Peyer's patch (tissue), 4 donors: ENCODE results near the gene WDHD1. TPM values are rescaled to one million over a fixed set of nuclear protein-coding genes. Genes with fewer than 3 reads are reported as not detected.
A peak's percentile ranks its signal among the peaks of the same experiment; 100 is the strongest.
"Not testable (repeated sequence)": the region's sequence is repeated elsewhere in the genome, so short reads cannot be mapped to it uniquely, and the experiment has no call there.

ENCODE experiments used
- DNase-seq, 3 donors: peaks; one replicate each; pipeline ENCODE4 v3.0.0-alpha.2; 2017 to 2019
- H3K27ac ChIP-seq, 4 donors: fragments of 200-600 bp; sonication (generic); one replicate each; pipeline ENCODE4 v1.5.1; 2016 to 2019
- H3K27me3 ChIP-seq, 2 donors: fragments of 200-600 bp; sonication (generic); one replicate each; pipeline ENCODE4 v1.5.1; 2019
- H3K36me3 ChIP-seq, 3 donors: fragments of 200-600 bp; sonication (generic); one replicate each; pipeline ENCODE4 v1.5.1; 2016 to 2019
- H3K4me1 ChIP-seq, 4 donors: fragments of 200-600 bp; sonication (generic); one replicate each; pipeline ENCODE4 v1.5.1; 2016 to 2019
- H3K4me3 ChIP-seq, 4 donors: fragments of 200-600 bp; sonication (generic); 1 replicate in 3 of 4; 2 replicates in 1 of 4; pipeline ENCODE4 v1.5.1; 2016 to 2019; ENCODE audit warnings: mild to moderate bottlenecking in 1 of 4
- H3K9me3 ChIP-seq, 4 donors: fragments of 200-600 bp; sonication (generic); one replicate each; pipeline ENCODE4 v1.5.1; 2016 to 2019; ENCODE audit warnings: mild to moderate bottlenecking in 1 of 4
- POLR2A ChIP-seq, 2 donors: fragments of 450-650 bp; IDR thresholded peaks; one replicate each; pipeline ENCODE4 v1.5.1; 2017; ENCODE audit warnings: antibody characterized with exemption in 2 of 2, mild to moderate bottlenecking in 2 of 2, moderate library complexity in 2 of 2
- total RNA-seq, 4 donors: library from RNA; depleted of rRNA; stranded (reverse); fragments of >200 nt; gene quantifications; one replicate each; pipeline ENCODE4 v1.1.0, GENCODE V29; 2016
- TF ChIP-seq, protein P1 (sequence below), 6 experiments: fragments of 450-650 bp in 4 of 6; fragments of 200-600 bp in 2 of 6; sonication (generic) in 1 of 6; IDR thresholded peaks; one replicate each; pipeline ENCODE4 v1.5.1; 2017 to 2019; ENCODE audit warnings: antibody characterized with exemption in 6 of 6, mild to moderate bottlenecking in 3 of 6, moderate library complexity in 1 of 6

Gene WDHD1
- total RNA-seq, 4 donors from 2014 or later = 0.70 to 2.5 (median 1.0) TPM

DNA sequence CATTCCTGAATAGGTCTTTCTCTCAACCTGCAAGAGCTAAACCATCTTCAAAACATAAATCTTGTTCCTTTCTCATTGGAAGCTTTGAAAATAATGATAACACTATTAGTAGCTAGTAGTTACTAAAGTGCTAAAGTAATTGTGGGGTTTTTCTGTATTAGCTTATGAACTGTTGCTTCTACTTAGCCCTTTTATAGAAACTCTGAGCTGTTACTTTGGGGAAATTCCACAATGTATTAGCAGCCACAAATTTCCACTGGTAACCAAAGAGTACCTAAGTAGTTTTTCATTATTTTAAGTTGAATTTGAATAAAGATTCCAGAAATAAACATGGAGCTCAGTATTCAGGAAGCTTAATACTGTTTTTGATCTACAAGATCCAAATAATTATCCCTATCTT is 18.2 kb upstream of the WDHD1 start:
- H3K27ac ChIP-seq = no peak overlapping the region
- TF ChIP-seq POLR2A (IDR thresholded peaks at IDR 0.05) = no peak
- TF ChIP-seq, protein P1, sequence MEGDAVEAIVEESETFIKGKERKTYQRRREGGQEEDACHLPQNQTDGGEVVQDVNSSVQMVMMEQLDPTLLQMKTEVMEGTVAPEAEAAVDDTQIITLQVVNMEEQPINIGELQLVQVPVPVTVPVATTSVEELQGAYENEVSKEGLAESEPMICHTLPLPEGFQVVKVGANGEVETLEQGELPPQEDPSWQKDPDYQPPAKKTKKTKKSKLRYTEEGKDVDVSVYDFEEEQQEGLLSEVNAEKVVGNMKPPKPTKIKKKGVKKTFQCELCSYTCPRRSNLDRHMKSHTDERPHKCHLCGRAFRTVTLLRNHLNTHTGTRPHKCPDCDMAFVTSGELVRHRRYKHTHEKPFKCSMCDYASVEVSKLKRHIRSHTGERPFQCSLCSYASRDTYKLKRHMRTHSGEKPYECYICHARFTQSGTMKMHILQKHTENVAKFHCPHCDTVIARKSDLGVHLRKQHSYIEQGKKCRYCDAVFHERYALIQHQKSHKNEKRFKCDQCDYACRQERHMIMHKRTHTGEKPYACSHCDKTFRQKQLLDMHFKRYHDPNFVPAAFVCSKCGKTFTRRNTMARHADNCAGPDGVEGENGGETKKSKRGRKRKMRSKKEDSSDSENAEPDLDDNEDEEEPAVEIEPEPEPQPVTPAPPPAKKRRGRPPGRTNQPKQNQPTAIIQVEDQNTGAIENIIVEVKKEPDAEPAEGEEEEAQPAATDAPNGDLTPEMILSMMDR (IDR thresholded peaks at IDR 0.05) = no peak
- no peaks in the 10 kb centered on the region for H3K27me3 ChIP-seq
- H3K36me3 ChIP-seq = peaks cover 0 to 20% (median 0%) of the 10 kb centered on the region in 3 donors
- no peak for DNase-seq
- H3K4me3 ChIP-seq = no peak overlapping the region
- no peaks in the 10 kb centered on the region for H3K4me1 ChIP-seq
- no peaks in the 10 kb centered on the region for H3K9me3 ChIP-seq

DNA sequence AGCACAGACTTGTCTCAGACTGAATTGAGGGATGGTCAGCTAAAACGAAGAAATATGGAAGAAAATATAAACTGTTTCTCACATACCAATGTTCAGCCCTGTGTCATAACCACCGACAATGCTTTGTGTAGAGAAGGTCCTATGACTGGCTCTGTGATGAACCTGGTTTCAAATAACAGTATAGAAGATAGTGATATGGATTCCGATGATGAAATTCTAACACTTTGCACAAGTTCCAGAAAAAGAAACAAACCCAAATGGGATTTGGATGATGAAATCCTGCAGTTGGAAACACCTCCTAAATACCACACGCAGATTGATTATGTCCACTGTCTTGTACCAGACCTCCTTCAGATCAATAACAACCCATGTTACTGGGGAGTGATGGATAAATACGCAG is 16.6 kb upstream of the WDHD1 start:
- no peak for DNase-seq

DNA sequence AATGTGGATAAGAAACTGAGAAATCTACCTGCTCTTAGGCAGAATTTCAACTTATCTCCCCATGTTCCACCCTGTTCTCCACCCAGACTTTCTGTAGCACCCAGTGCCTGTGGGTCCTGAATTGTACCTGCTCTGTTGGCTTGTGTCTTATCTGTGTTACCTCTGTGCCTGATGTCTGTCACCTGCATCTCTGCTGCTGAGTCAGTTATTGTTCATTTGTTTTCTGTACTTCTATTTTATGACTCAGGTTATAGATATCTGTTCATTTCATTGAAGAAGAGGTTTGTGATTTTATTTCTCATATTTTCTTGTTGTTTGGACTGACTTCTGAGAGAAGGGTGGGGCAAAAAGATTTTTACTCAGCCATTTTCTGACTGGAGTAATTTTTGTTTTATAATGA is 11.8 kb upstream of the WDHD1 start:
- no peak overlapping the region for H3K27ac ChIP-seq

More for the DNA sequence above, 16.6 kb upstream of the WDHD1 start:
- Histone ChIP-seq H3K9me3 (no peaks in the 10 kb centered on the region), H3K4me3 (no peak overlapping the region), H3K27me3 (no peaks in the 10 kb centered on the region), H3K27ac (no peak overlapping the region), H3K4me1 (no peaks in the 10 kb centered on the region), H3K36me3 (peaks cover 0 to 20% (median 0%) of the 10 kb centered on the region in 3 donors)
- TF ChIP-seq, protein P1 (IDR thresholded peaks at IDR 0.05) = no peak
- no peak for TF ChIP-seq POLR2A (IDR thresholded peaks at IDR 0.05)

DNA sequence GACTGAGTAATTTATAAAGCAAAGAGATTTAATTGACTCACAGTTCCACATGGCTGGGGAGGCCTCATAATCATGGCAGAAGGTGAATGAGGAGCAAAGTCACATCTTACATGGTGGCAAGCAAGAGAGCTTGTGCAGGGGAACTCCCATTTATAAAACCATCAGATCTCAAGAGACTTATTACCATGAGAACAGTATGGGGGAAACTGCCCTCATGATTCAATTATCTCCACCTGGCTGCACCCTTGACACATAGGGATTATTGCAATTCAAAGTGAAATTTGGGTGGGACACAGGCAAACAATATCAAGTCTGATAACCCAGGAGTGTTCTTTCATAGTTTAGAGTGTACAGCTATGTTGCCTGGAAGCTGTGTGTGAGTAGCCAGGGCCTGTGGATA is 11.1 kb upstream of the WDHD1 start:
- H3K27ac ChIP-seq, H3K4me3 ChIP-seq, H3K27me3 ChIP-seq, DNase-seq, H3K9me3 ChIP-seq, H3K4me1 ChIP-seq: not testable (repeated sequence)
- peaks cover 0 to 40% (median 0%) of the 10 kb centered on the region in 3 donors for H3K36me3 ChIP-seq

More for the DNA sequence above, 11.8 kb upstream of the WDHD1 start:
- Histone ChIP-seq H3K36me3 (peaks cover 0 to 47% (median 0%) of the 10 kb centered on the region in 3 donors), H3K9me3 (no peaks in the 10 kb centered on the region), H3K27me3 (no peaks in the 10 kb centered on the region), H3K4me1 (no peaks in the 10 kb centered on the region), H3K4me3 (no peak overlapping the region)
- no peak for DNase-seq
- no peak for TF ChIP-seq POLR2A (IDR thresholded peaks at IDR 0.05)
- TF ChIP-seq, protein P1 (IDR thresholded peaks at IDR 0.05) = no peak

DNA sequence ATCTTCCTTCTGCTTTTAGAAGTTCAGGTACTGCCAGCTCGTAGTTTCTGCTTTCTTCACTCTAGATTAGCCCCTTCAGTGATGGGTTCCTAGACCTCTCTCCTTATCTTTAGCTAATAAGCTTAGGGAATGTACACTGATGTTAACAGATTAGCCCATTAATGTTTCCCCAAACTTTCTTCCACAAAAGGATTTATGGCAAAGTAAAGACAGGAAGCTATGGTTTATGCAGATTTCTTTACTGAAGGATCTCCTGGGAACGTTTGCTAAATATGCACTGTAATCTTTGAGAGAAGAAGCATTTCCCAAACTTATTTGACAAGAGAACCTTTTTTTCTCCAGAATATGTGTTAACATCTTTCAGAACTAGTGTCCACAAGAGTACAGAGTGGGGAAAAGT is 4.3 kb upstream of the WDHD1 start:
- H3K9me3 ChIP-seq = no peaks in the 10 kb centered on the region
- no peak overlapping the region for H3K4me3 ChIP-seq
- no peak for DNase-seq
- peaks cover 0 to 17% (median 0%) of the 10 kb centered on the region in 3 donors for H3K36me3 ChIP-seq
- H3K27ac ChIP-seq = no peak overlapping the region
- peaks cover 0 to 25% (median 5%) of the 10 kb centered on the region in 4 donors for H3K4me1 ChIP-seq
- TF ChIP-seq POLR2A (IDR thresholded peaks at IDR 0.05) = no peak
- TF ChIP-seq, protein P1 (IDR thresholded peaks at IDR 0.05) = no peak
- no peaks in the 10 kb centered on the region for H3K27me3 ChIP-seq

DNA sequence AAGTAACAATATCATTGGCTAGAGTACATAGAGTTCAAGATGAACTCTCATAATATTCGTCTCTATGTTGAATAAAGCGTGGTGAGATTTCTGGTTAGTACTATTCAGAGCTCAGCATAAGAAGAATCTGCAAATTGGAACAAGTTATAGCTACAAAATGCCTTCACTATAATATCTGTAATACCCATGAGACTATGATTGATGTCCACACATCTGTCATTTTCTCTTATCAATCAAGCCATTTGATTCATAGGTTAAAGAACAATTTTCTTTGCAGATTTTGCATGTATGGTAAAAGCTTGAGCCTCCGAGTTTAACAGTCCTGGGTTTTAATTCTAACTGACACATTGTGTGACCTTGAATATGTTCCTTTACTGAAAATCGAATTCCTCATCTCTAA is 1.6 kb upstream of the WDHD1 start:
- Histone ChIP-seq H3K27ac (no peak overlapping the region), H3K27me3 (no peaks in the 10 kb centered on the region), H3K9me3 (no peaks in the 10 kb centered on the region), H3K4me1 (peaks cover 0 to 32% (median 7%) of the 10 kb centered on the region in 4 donors), H3K4me3 (peak overlapping the region in 2 of 4 donors; percentile 70), H3K36me3 (no peaks in the 10 kb centered on the region)
- no peak for DNase-seq
- no peak for TF ChIP-seq POLR2A (IDR thresholded peaks at IDR 0.05)
- TF ChIP-seq, protein P1 (IDR thresholded peaks at IDR 0.05) = no peak
